Measurements from ENCODE around the gene B4GAT1. TPM values are rescaled to one million over a fixed set of nuclear protein-coding genes. Genes with fewer than 3 reads are reported as not detected.

Gene B4GAT1
- total RNA-seq, 2 donors from 2014 or later: 29.4 to 45.7 TPM

- peaks cover 18% of the 10 kb centered on the region for H3K27me3 ChIP-seq (ENCODE audit: control insufficient read depth, insufficient read depth, low read length, poor library complexity, severe bottlenecking)
- no peak overlapping the region for H3K9ac ChIP-seq (ENCODE audit: extremely low read depth, low read length, poor library complexity, severe bottlenecking)
- H3K9me3 ChIP-seq (ENCODE audit: control insufficient read depth, low read length): no peaks in the 10 kb centered on the region
- WGBS, 2 experiments (ENCODE audit: insufficient coverage in 1 of 2, insufficient read length in 1 of 2): 34 to 47% methylated on average over 7 to 8 of the region's 8 CpGs
- Mint-ChIP-seq H3K4me3 (no peak overlapping the region), H3K4me1 (peaks cover 5% of the 10 kb centered on the region), H3K27me3 (ENCODE audit: insufficient read depth) (peaks cover 26% of the 10 kb centered on the region), H3K9me3 (no peaks in the 10 kb centered on the region), H3K27ac (no peak overlapping the region), H3K36me3 (ENCODE audit: low read depth) (no peaks in the 10 kb centered on the region)
- no peak overlapping the region for H3K4me3 ChIP-seq (ENCODE audit: low read length)
- TF ChIP-seq, protein P1, sequence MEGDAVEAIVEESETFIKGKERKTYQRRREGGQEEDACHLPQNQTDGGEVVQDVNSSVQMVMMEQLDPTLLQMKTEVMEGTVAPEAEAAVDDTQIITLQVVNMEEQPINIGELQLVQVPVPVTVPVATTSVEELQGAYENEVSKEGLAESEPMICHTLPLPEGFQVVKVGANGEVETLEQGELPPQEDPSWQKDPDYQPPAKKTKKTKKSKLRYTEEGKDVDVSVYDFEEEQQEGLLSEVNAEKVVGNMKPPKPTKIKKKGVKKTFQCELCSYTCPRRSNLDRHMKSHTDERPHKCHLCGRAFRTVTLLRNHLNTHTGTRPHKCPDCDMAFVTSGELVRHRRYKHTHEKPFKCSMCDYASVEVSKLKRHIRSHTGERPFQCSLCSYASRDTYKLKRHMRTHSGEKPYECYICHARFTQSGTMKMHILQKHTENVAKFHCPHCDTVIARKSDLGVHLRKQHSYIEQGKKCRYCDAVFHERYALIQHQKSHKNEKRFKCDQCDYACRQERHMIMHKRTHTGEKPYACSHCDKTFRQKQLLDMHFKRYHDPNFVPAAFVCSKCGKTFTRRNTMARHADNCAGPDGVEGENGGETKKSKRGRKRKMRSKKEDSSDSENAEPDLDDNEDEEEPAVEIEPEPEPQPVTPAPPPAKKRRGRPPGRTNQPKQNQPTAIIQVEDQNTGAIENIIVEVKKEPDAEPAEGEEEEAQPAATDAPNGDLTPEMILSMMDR (conservative IDR thresholded peaks at IDR 0.05): no peak
- no peaks in the 10 kb centered on the region for H3K4me1 ChIP-seq (ENCODE audit: control insufficient read depth, insufficient read depth, low read length)
- no peak overlapping the region for H3K27ac ChIP-seq (ENCODE audit: low read depth, low read length)
- peak; percentile 75 for DNase-seq
- H3K36me3 ChIP-seq (ENCODE audit: control insufficient read depth, insufficient read depth, low read length): no peaks in the 10 kb centered on the region
Observed at GRCh38 chr11:66297610-66298009, 49.8 kb downstream of the B4GAT1 start.

Other genes with a start within 250 kb of the B4GAT1 start
- gene KLC2, start 89.9 kb downstream of the B4GAT1 start, total RNA-seq: 10 to 100 TPM; 52.0 to 69.2 TPM
- 100 to 1,000 TPM; 122 to 126 TPM for gene RAB1B, start 79.0 kb downstream of the B4GAT1 start, total RNA-seq
- gene CNIH2, start 69.5 kb downstream of the B4GAT1 start, total RNA-seq: 1 to 10 TPM; 3.5 to 3.8 TPM
- gene YIF1A, start 58.5 kb downstream of the B4GAT1 start, total RNA-seq: 10 to 100 TPM; 70.6 to 80.1 TPM
- gene TMEM151A, start 55.7 kb downstream of the B4GAT1 start, total RNA-seq: under 1 TPM in 1 of 2 donors, not detected in 1; 0.20 TPM
- gene CD248, start 30.6 kb downstream of the B4GAT1 start, total RNA-seq: under 1 TPM; 0.33 to 0.40 TPM
- 1 to 10 TPM; 2.2 to 2.6 TPM for gene RIN1, start 11.2 kb downstream of the B4GAT1 start, total RNA-seq
- gene BRMS1, start 2.5 kb downstream of the B4GAT1 start, total RNA-seq: 10 to 100 TPM; 38.7 to 40.3 TPM
- 10 to 100 TPM; 30.8 to 32.4 TPM for gene SLC29A2, start 24.1 kb upstream of the B4GAT1 start, total RNA-seq
- gene NPAS4, start 73.4 kb upstream of the B4GAT1 start, total RNA-seq: not detected
- gene MRPL11, start 91.2 kb upstream of the B4GAT1 start, total RNA-seq: 100 to 1,000 TPM in 1 of 2 donors, 10 to 100 TPM in 1; 84.5 to 111 TPM
- 10 to 100 TPM in 1 of 2 donors, 1 to 10 TPM in 1; 9.0 to 12.4 TPM for gene PELI3, start 119.3 kb upstream of the B4GAT1 start, total RNA-seq
- 10 to 100 TPM; 84.8 to 86.3 TPM for gene DPP3, start 132.8 kb upstream of the B4GAT1 start, total RNA-seq
- gene BBS1, start 163.0 kb upstream of the B4GAT1 start, total RNA-seq: 10 to 100 TPM; 52.4 to 67.3 TPM
- gene ZDHHC24, start 198.4 kb upstream of the B4GAT1 start, total RNA-seq: 10 to 100 TPM; 10.6 to 11.7 TPM
- gene ACTN3, start 199.3 kb upstream of the B4GAT1 start, total RNA-seq: 1 to 10 TPM; 1.7 to 5.3 TPM
- gene CTSF, start 221.0 kb upstream of the B4GAT1 start, total RNA-seq: 10 to 100 TPM in 1 of 2 donors, 1 to 10 TPM in 1; 5.0 to 18.6 TPM
- 1 to 10 TPM in 1 of 2 donors, under 1 TPM in 1; 0.84 to 1.5 TPM for gene CCDC87, start 245.4 kb upstream of the B4GAT1 start, total RNA-seq
- 10 to 100 TPM; 62.9 to 64.7 TPM for gene CCS, start 245.6 kb upstream of the B4GAT1 start, total RNA-seq

Data from endodermal cell (in vitro differentiated cells).